GM13977 (cell line): ENCODE measurements around the gene PRDM7.

Source experiments
- DNase-seq: peaks from one replicate; pipeline ENCODE4 v3.0.0; 2012; ENCODE audit warnings: low spot score
- CTCF ChIP-seq: IDR thresholded peaks from 2 replicates; pipeline ENCODE4 v1.5.1; 2012; ENCODE audit warnings: mild to moderate bottlenecking, control low read depth; ENCODE audit not compliant: insufficient read depth; ENCODE audit errors: extremely low read depth, missing control alignments
- in situ Hi-C: fragments of 300-500 bp; cut with MboI; formaldehyde crosslinking; loops from one replicate; pipeline ENCODE4 v1.12.0; 2022; ENCODE audit warnings: low sequenced_read_pairs, low pct_unique_long_range_greater_than_20kb, mixed read lengths, inconsistent platforms; ENCODE audit not compliant: unreplicated experiment

Gene PRDM7

GRCh38 chr16:90044111-90044551, 33.0 kb downstream of the PRDM7 start:
- TF ChIP-seq CTCF = no peak
- DNase-seq = peak; percentile 18
- in situ Hi-C loops = no loop called here

GRCh38 chr16:90043526-90043925, 33.6 kb downstream of the PRDM7 start:
- in situ Hi-C loops = no loop called here
- peak; percentile 13 for DNase-seq
- no peak for TF ChIP-seq CTCF

DNA sequence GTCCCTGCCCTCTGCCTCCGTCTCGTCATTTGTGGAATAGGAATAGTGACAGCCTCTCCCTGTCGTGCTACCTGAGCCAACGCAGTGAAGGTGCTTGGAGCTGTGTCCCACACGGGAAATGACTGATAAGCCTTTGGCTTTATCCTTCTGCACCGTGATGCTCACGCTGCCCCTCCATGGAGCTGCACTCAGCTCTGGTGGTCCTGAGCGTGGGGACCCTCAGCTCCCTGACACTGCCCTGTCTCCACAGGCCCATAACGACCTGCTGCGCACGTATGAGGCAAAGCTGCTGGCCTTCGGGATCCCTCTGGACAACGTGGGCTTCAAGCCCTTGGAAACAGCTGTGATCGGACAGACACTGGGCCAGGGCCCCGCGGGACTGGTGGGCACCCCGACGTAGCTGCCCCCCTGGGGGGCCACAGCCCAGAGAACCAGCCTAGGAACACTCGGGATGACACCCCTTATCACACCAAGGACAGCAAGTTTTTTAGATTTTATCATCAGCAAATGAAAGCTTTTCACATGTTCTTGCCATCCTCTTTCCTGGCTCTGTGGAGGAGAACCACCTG, 34.1 kb downstream of the PRDM7 start:
- TF ChIP-seq CTCF = no peak
- DNase-seq = peak; percentile 8
- in situ Hi-C loops = no loop called here

DNA sequence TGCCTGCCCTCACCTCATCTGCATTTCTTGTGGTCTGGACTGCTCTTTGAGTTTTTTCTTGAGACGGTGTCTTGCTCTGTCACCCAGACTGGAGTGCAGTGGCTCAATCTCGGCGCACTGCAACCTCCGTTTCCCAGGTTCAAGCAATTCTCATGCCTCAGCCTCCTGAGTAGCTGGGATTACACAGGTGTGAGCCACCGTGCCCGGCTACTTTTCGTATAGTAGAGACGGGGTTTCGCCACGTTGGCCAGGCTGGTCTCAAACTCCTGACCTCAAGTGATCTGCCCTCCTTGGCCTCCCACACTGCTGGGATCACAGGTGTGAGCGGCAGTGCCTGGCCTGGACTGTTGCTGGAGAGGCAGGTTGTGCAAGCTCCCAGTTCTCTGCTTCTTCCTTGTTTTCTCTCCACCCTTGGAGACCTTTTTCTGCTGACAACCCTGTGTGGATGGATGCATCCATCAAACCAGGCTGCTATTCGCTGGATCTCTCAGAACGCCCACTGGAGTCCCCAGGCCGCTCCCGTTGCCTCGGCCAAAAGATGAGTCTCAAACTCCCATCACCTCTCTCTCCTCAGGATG, 35.1 kb downstream of the PRDM7 start:
- DNase-seq = peak; percentile 14
- in situ Hi-C loops = no loop called here
- no peak for TF ChIP-seq CTCF

- in situ Hi-C loops = no loop called here
- no peak for TF ChIP-seq CTCF
- peak; percentile 15 for DNase-seq
These were observed 36.7 kb downstream of the PRDM7 start for GRCh38 chr16:90040152-90041023.

DNA sequence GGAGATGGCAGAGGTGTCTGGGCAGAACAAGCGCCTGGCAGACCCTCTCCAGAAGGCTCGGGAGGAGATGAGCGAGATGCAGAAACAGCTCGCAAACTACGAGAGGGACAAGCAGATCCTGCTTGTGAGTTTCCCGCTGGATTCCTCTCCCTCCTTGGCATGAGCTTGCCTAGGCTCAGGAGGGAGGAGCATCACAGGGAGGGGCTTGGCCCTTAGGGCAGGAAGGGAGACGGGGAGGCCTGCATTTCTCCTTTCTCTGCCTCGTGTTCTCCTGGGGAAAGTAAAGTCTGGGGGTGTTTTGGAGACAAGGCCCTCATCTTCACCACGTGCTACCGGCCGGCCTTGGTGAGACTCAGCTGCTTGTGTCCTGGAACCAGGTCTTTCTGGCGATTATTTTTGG, 39.9 kb downstream of the PRDM7 start:
- in situ Hi-C loops = no loop called here
- no peak for TF ChIP-seq CTCF
- no peak for DNase-seq
